CD4-positive, alpha-beta T cell (primary cell): ENCODE results near the gene ZNF699. TPM values are rescaled to one million over a fixed set of nuclear protein-coding genes. Genes with fewer than 3 reads are reported as not detected.

Experiments used
- ATAC-seq: fragments of 200-7000 bp; cut with Tn5 transposase; one replicate; pipeline ENCODE4 v1.10.0; 2022; ENCODE audit warnings: mild to moderate bottlenecking; ENCODE audit not compliant: poor library complexity
- CTCF ChIA-PET: fragments of 350-600 bp; sonication (Branson Sonifier 250); formaldehyde crosslinking; loops from one replicate; lab custom pipeline; 2021; ENCODE audit warnings: antibody characterized with exemption, inconsistent platforms; lab: Charles Lee
- POLR2A ChIA-PET: fragments of 350-600 bp; sonication (Branson Sonifier 250); formaldehyde crosslinking; loops from one replicate; lab custom pipeline; 2021; ENCODE audit warnings: antibody characterized with exemption, inconsistent platforms; lab: Charles Lee
- DNase-seq, 14 experiments: peaks; one replicate each; pipeline ENCODE4 v3.0.0-alpha.2; 2013 to 2020; ENCODE audit warnings: mixed read lengths in 2 of 14
- H3K27ac ChIP-seq, 2 donors: one replicate each; pipeline versions ENCODE4 v1.5.1 to v1.7.0; 2013; ENCODE audit warnings: low read length in 2 of 2, low read depth in 1 of 2, mild to moderate bottlenecking in 1 of 2
- H3K27me3 ChIP-seq, 2 experiments: 1 replicate in 1 of 2; 2 replicates in 1 of 2; pipeline versions ENCODE4 v1.6.1 to v1.7.0; 2013; ENCODE audit warnings: low read length in 2 of 2, control low read depth in 1 of 2, mild to moderate bottlenecking in 1 of 2, moderate library complexity in 1 of 2; ENCODE audit not compliant: insufficient read depth in 2 of 2, control insufficient read depth in 1 of 2
- H3K36me3 ChIP-seq: one replicate; pipeline ENCODE4 v1.6.1; 2013; ENCODE audit warnings: low read length, control low read depth; ENCODE audit not compliant: insufficient read depth
- H3K4me1 ChIP-seq: one replicate; pipeline ENCODE4 v1.6.1; 2013; ENCODE audit warnings: low read length, control low read depth; ENCODE audit not compliant: insufficient read depth
- H3K4me3 ChIP-seq: one replicate; pipeline ENCODE4 v1.5.1; 2013; ENCODE audit warnings: mild to moderate bottlenecking, low read length, moderate library complexity
- H3K9me3 ChIP-seq, 2 experiments: 1 replicate in 1 of 2; 2 replicates in 1 of 2; pipeline versions ENCODE4 v1.6.1 to v1.7.0; 2013; ENCODE audit warnings: low read length in 2 of 2, mild to moderate bottlenecking in 2 of 2, control low read depth in 1 of 2, moderate library complexity in 1 of 2; ENCODE audit not compliant: control insufficient read depth in 1 of 2, insufficient read depth in 1 of 2
- H3K27ac Mint-ChIP-seq: one replicate; pipeline ENCODE4 v1.8.0; 2020; ENCODE audit warnings: mixed read lengths
- H3K27me3 Mint-ChIP-seq: one replicate; pipeline ENCODE4 v1.8.0; 2021; ENCODE audit warnings: mixed read lengths
- H3K36me3 Mint-ChIP-seq: one replicate; pipeline ENCODE4 v1.8.0; 2021; ENCODE audit warnings: low read depth, mixed read lengths
- H3K4me1 Mint-ChIP-seq: one replicate; pipeline ENCODE4 v1.8.0; 2021; ENCODE audit warnings: low read depth, mixed read lengths
- H3K4me3 Mint-ChIP-seq: one replicate; pipeline ENCODE4 v1.8.0; 2020; ENCODE audit warnings: mild to moderate bottlenecking, mixed read lengths
- H3K9me3 Mint-ChIP-seq: one replicate; pipeline ENCODE4 v1.8.0; 2020; ENCODE audit warnings: mixed read lengths
- intact Hi-C, 2 experiments: fragments of 100-400 bp; cut with DNase I in 1 of 2; cut with micrococcal nuclease in 1 of 2; formaldehyde crosslinking; loops; one replicate each; pipeline versions ENCODE4 v1.15.1 to v1.9.0; 2023 to 2025; cut with DNase I, micrococcal nuclease
- total RNA-seq, 174 experiments: library from RNA in 2 of 174; stranded (reverse) in 2 of 174; gene quantifications; one replicate each; pipeline ENCODE4 v1.2.3 and lab custom pipeline; 2021 to 2026
- TF ChIP-seq, protein P1 (sequence below): fragments of 200-600 bp; IDR thresholded peaks from one replicate; pipeline ENCODE4 v1.8.0; 2022; ENCODE audit warnings: antibody characterized with exemption, mild to moderate bottlenecking

Gene ZNF699
- total RNA-seq, 2 experiments from 2014 or later: 13.4 to 14.2 TPM

DNA sequence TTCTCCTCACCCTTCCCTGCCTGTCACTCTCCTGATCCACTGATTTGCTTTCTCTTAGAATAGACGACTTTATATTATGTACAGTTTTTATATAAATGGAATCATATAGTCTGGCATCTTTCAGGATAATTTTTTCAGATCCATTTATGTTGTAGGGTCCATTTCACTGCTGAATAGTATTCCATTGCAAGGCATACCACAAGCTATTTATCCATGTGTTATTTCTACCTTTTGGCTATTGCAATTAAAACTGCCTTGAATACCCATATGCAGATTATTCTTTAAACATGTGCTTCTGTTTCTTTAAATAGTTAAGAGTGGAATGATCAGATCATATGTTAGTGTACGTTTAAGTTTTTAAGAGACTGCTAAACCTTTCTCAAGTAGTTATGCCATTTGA is 35.4 kb upstream of the ZNF699 start:
- H3K9me3 Mint-ChIP-seq: peaks cover 10% of the 10 kb centered on the region
- H3K27ac ChIP-seq: no peak overlapping the region
- POLR2A ChIA-PET: no interaction called here
- H3K36me3 ChIP-seq: peaks cover 36% of the 10 kb centered on the region
- no peaks in the 10 kb centered on the region for H3K27me3 ChIP-seq
- ATAC-seq: no peak
- H3K27me3 Mint-ChIP-seq: no peaks in the 10 kb centered on the region
- no peak for DNase-seq
- TF ChIP-seq, protein P1, sequence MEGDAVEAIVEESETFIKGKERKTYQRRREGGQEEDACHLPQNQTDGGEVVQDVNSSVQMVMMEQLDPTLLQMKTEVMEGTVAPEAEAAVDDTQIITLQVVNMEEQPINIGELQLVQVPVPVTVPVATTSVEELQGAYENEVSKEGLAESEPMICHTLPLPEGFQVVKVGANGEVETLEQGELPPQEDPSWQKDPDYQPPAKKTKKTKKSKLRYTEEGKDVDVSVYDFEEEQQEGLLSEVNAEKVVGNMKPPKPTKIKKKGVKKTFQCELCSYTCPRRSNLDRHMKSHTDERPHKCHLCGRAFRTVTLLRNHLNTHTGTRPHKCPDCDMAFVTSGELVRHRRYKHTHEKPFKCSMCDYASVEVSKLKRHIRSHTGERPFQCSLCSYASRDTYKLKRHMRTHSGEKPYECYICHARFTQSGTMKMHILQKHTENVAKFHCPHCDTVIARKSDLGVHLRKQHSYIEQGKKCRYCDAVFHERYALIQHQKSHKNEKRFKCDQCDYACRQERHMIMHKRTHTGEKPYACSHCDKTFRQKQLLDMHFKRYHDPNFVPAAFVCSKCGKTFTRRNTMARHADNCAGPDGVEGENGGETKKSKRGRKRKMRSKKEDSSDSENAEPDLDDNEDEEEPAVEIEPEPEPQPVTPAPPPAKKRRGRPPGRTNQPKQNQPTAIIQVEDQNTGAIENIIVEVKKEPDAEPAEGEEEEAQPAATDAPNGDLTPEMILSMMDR: no peak
- peaks cover 96% of the 10 kb centered on the region for H3K36me3 Mint-ChIP-seq
- CTCF ChIA-PET: no interaction called here
- no peaks in the 10 kb centered on the region for H3K4me1 ChIP-seq
- H3K4me3 ChIP-seq: no peak overlapping the region
- intact Hi-C loops: loop anchor here in 1 of 2 experiments (5.0 kb wide), 1 partner anchor 37 kb away; no protein-coding TSS in a partner anchor
- H3K4me3 Mint-ChIP-seq: no peak overlapping the region
- H3K27ac Mint-ChIP-seq: no peak overlapping the region
- H3K4me1 Mint-ChIP-seq: no peaks in the 10 kb centered on the region
- H3K9me3 ChIP-seq: peaks cover 42 to 94% of the 10 kb centered on the region in 2 experiments

- Mint-ChIP-seq H3K9me3 (peaks cover 23% of the 10 kb centered on the region), H3K4me1 (no peaks in the 10 kb centered on the region), H3K27ac (no peak overlapping the region), H3K36me3 (peaks cover 95% of the 10 kb centered on the region), H3K4me3 (no peak overlapping the region), H3K27me3 (no peaks in the 10 kb centered on the region)
- no peak overlapping the region for H3K4me3 ChIP-seq
- H3K36me3 ChIP-seq: peaks cover 56% of the 10 kb centered on the region
- H3K9me3 ChIP-seq: peaks cover 40 to 92% of the 10 kb centered on the region in 2 experiments
- no peaks in the 10 kb centered on the region for H3K27me3 ChIP-seq
- no peak for ATAC-seq
- POLR2A ChIA-PET: no interaction called here
- TF ChIP-seq, protein P1: no peak
- CTCF ChIA-PET: no interaction called here
- no peak overlapping the region for H3K27ac ChIP-seq
- no peaks in the 10 kb centered on the region for H3K4me1 ChIP-seq
- no peak for DNase-seq
- intact Hi-C loops: loop anchor here in 1 of 2 experiments (5.0 kb wide), 2 partner anchors 35 to 185 kb away; partner anchors contain the start of gene ZNF699
These were observed 33.1 kb upstream of the ZNF699 start for GRCh38 chr19:9342610-9343304.

- Histone ChIP-seq H3K36me3 (peaks cover 32% of the 10 kb centered on the region), H3K27ac (no peak overlapping the region), H3K4me1 (peaks cover 3% of the 10 kb centered on the region), H3K27me3 (no peaks in the 10 kb centered on the region), H3K9me3 (peaks cover 52 to 83% of the 10 kb centered on the region in 2 experiments), H3K4me3 (no peak overlapping the region)
- ChIA-PET CTCF (no interaction called here), POLR2A (no interaction called here)
- intact Hi-C loops: loop anchor here (5.0 to 10.0 kb wide), 5 partner anchors 107 to 465 kb away; partner anchors contain the start of genes ZNF266 (in 1 of the 2), ZNF426 (in 1 of the 2) and ZNF562 (in 1 of the 2)
- H3K4me1 Mint-ChIP-seq: peaks cover 13% of the 10 kb centered on the region
- H3K9me3 Mint-ChIP-seq: peaks cover 22% of the 10 kb centered on the region
- no peak overlapping the region for H3K27ac Mint-ChIP-seq
- H3K4me3 Mint-ChIP-seq: peak overlapping the region; percentile 30
- no peak for DNase-seq
- H3K27me3 Mint-ChIP-seq: no peaks in the 10 kb centered on the region
- no peak for ATAC-seq
- peaks cover 98% of the 10 kb centered on the region for H3K36me3 Mint-ChIP-seq
- TF ChIP-seq, protein P1: no peak
These were observed 20.4 kb upstream of the ZNF699 start for GRCh38 chr19:9329999-9330398.
